Heart left ventricle (tissue), 16 donors: Measurements from ENCODE around the gene FAR2. TPM values are rescaled to one million over a fixed set of nuclear protein-coding genes. Genes with fewer than 3 reads are reported as not detected.

ENCODE experiments used
- ATAC-seq, 4 donors: fragments of 200-7000 bp; cut with Tn5 transposase; one replicate each; pipeline ENCODE4 v1.9.1; 2020 to 2022; ENCODE audit warnings: moderate library complexity in 4 of 4, mild to moderate bottlenecking in 3 of 4, moderate number of reproducible peaks in 1 of 4
- DNase-seq, 5 donors: peaks; one replicate each; pipeline ENCODE4 v3.0.0-alpha.2; 2020
- H3K27ac ChIP-seq, 12 donors: fragments of 200-600 bp; sonication (generic) in 4 of 12; one replicate each; pipeline versions ENCODE4 v1.5.0 to v1.8.0; 2016 to 2022; ENCODE audit warnings: mild to moderate bottlenecking in 2 of 12
- H3K27me3 ChIP-seq, 9 donors: fragments of 200-600 bp; sonication (generic) in 2 of 9; one replicate each; pipeline versions ENCODE4 v1.5.1 to v1.8.0; 2016 to 2022; ENCODE audit warnings: mild to moderate bottlenecking in 3 of 9
- H3K36me3 ChIP-seq, 9 donors: fragments of 200-600 bp; sonication (generic) in 2 of 9; one replicate each; pipeline versions ENCODE4 v1.5.0 to v1.8.0; 2018 to 2022; ENCODE audit warnings: mild to moderate bottlenecking in 2 of 9
- H3K4me1 ChIP-seq, 12 donors: fragments of 200-600 bp; sonication (generic) in 4 of 12; one replicate each; pipeline versions ENCODE4 v1.5.0 to v1.8.0; 2016 to 2022; ENCODE audit warnings: mild to moderate bottlenecking in 3 of 12
- H3K4me3 ChIP-seq, 12 donors: fragments of 200-600 bp; sonication (generic) in 4 of 12; one replicate each; pipeline versions ENCODE4 v1.5.0 to v1.8.0; 2017 to 2022; ENCODE audit warnings: mild to moderate bottlenecking in 9 of 12, moderate library complexity in 4 of 12
- H3K9me3 ChIP-seq, 12 donors: fragments of 200-600 bp; sonication (generic) in 4 of 12; one replicate each; pipeline versions ENCODE4 v1.5.0 to v1.8.0; 2016 to 2022; ENCODE audit warnings: mild to moderate bottlenecking in 1 of 12
- POLR2A ChIP-seq, 2 donors: fragments of 450-650 bp; IDR thresholded peaks; one replicate each; pipeline ENCODE4 v1.6.1; 2017; ENCODE audit warnings: antibody characterized with exemption in 2 of 2, mild to moderate bottlenecking in 2 of 2, moderate library complexity in 2 of 2
- WGBS, 4 donors: extraction: QIAGEN DNeasy Blood & Tissue Kit in 2 of 4; methylation state at CpG; one replicate each; pipeline versions ENCODE4 v1.1.5 to v1.1.7; 2013 to 2018; 5-methylcytosine and 5-hydroxymethylcytosine counted together
- intact Hi-C, 10 donors: fragments of 100-400 bp; cut with DNase I; formaldehyde crosslinking; loops; one replicate each; pipeline versions ENCODE4 v1.11.1 to v1.14.2; 2022
- polyA plus RNA-seq, 2 donors: library from polyadenylated mRNA; stranded (reverse); fragments of 200-250 nt; gene quantifications; one replicate each; pipeline ENCODE4 v1.2.3, GENCODE V29; 2013
- total RNA-seq, 9 donors: library from RNA; depleted of rRNA in 2 of 9; stranded (reverse); fragments of >200 nt in 2 of 9; fragmentation: NEBNext Ultra II Directional in 3 of 9; extraction: Animal tissue kit (Norgen Biotek cat#: 25700) in 3 of 9; gene quantifications; one replicate each; pipeline versions ENCODE4 v1.1.0 to v1.2.4, GENCODE V29; 2016 to 2023
- TF ChIP-seq, protein P1 (sequence below), 12 donors: fragments of 200-600 bp; sonication (generic) in 4 of 12; IDR thresholded peaks; one replicate each; pipeline versions ENCODE4 v1.5.0 to v1.8.0; 2018 to 2022; ENCODE audit warnings: antibody characterized with exemption in 12 of 12, mild to moderate bottlenecking in 5 of 12
- donor health status: ischemic (EF 13 %, LVEDD 7.1; RV severe dilation, severe dysfunction).
- donor health status: healthy with polysubstance abuse.
- donor health status: DM: no; HTN: yes; CAD: no.
- donor health status: DM: no; HTN: no; CAD: no.
- donor health status: ischemic (EF 25% LVEDD 6.9; RV normal size, moderate dysfunction).
- donor health status: ischemic (EF 25% LVEDD 5.7; RV mildly dilated, moderate dysfunction).
- donor health status: healthy.
- donor health status: DM: yes; HTN: yes; CAD: no.
- donor health status: ischemic (EF 35%, LVEDD 5.7; RV mildly dilated, moderate dysfunction).
- donor health status: nonischemic (EF 11% LVEDD 7.7; RV severe dilation, severe dysfunction).
- donor health status: DM: yes; HTN: yes; CAD: no.
- donor health status: PGD.
- donor health status: ischemic (EF 29% LVEDD 5.4; RV normal size, mild dysfunction).
- donor health status: nonischemic (EF 23%, LVEDD 6.1; RV moderate dilation, normal function).

Gene FAR2
- total and polyA plus RNA-seq, 11 donors = 1.1 to 11.6 (median 3.0) TPM

- peak; percentile 23 to 62 (median 34) for ATAC-seq
- H3K27ac ChIP-seq = peak overlapping the region in 6 of 12 donors; percentile 29 to 81 (median 58)
- TF ChIP-seq, protein P1, sequence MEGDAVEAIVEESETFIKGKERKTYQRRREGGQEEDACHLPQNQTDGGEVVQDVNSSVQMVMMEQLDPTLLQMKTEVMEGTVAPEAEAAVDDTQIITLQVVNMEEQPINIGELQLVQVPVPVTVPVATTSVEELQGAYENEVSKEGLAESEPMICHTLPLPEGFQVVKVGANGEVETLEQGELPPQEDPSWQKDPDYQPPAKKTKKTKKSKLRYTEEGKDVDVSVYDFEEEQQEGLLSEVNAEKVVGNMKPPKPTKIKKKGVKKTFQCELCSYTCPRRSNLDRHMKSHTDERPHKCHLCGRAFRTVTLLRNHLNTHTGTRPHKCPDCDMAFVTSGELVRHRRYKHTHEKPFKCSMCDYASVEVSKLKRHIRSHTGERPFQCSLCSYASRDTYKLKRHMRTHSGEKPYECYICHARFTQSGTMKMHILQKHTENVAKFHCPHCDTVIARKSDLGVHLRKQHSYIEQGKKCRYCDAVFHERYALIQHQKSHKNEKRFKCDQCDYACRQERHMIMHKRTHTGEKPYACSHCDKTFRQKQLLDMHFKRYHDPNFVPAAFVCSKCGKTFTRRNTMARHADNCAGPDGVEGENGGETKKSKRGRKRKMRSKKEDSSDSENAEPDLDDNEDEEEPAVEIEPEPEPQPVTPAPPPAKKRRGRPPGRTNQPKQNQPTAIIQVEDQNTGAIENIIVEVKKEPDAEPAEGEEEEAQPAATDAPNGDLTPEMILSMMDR (IDR thresholded peaks at IDR 0.05) = no peak
- TF ChIP-seq POLR2A (IDR thresholded peaks at IDR 0.05) = no peak
These were observed 93.9 kb downstream of the FAR2 start for GRCh38 chr12:29242921-29243431.

GRCh38 chr12:29244159-29244765, 95.2 kb downstream of the FAR2 start:
- ATAC-seq (no peak), DNase-seq (no peak)
- no peaks in the 10 kb centered on the region for H3K27me3 ChIP-seq
- no peak overlapping the region for H3K4me3 ChIP-seq
- intact Hi-C loops = no loop called here
- no peak overlapping the region for H3K27ac ChIP-seq
- peaks cover 0 to 32% (median 17%) of the 10 kb centered on the region in 12 donors for H3K4me1 ChIP-seq
- TF ChIP-seq POLR2A (IDR thresholded peaks at IDR 0.05) = no peak
- TF ChIP-seq, protein P1 (IDR thresholded peaks at IDR 0.05) = no peak
- no peaks in the 10 kb centered on the region for H3K36me3 ChIP-seq
- no peaks in the 10 kb centered on the region for H3K9me3 ChIP-seq
- WGBS, 4 donors = 92 to 96% (median 93%) methylated on average over 3 of the region's 3 CpGs

More at GRCh38 chr12:29242921-29243431, 93.9 kb downstream of the FAR2 start:
- H3K27me3 ChIP-seq = no peaks in the 10 kb centered on the region
- H3K9me3 ChIP-seq = no peaks in the 10 kb centered on the region
- 49 to 85% (median 72%) methylated on average over 4 of the region's 4 CpGs for WGBS, 4 donors
- no peaks in the 10 kb centered on the region for H3K36me3 ChIP-seq
- peaks cover 0 to 32% (median 17%) of the 10 kb centered on the region in 12 donors for H3K4me1 ChIP-seq
- H3K4me3 ChIP-seq = no peak overlapping the region
- intact Hi-C loops = no loop called here
- DNase-seq = no peak

DNA sequence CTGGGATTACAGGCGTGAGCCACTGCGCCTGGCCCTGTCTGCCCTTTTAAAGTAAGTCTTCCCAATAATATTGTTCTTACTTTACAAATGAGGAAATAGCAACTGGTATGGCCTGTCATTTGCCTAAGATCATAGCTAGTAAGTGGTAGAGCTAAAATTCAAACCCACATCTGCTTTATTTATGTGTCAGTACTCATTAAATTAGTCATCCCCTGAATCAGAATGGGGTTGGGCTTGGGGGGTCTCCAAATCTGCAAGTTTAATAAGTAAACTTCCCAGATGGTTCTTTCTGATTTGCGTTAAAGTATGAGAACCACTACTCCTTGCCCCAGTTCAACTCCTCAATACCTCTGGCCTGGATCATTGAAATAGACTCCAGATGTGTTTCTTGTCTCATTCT, 96.2 kb downstream of the FAR2 start:
- Histone ChIP-seq H3K4me1 (peaks cover 0 to 32% (median 17%) of the 10 kb centered on the region in 12 donors), H3K4me3 (no peak overlapping the region), H3K27me3 (no peaks in the 10 kb centered on the region), H3K27ac (no peak overlapping the region), H3K36me3 (no peaks in the 10 kb centered on the region), H3K9me3 (no peaks in the 10 kb centered on the region)
- no peak for ATAC-seq
- no peak for DNase-seq
- no peak for TF ChIP-seq POLR2A (IDR thresholded peaks at IDR 0.05)
- TF ChIP-seq, protein P1 (IDR thresholded peaks at IDR 0.05) = no peak
- intact Hi-C loops = no loop called here
- WGBS, 4 donors = 97 to 100% (median 97%) methylated on average over 3 of the region's 3 CpGs

DNA sequence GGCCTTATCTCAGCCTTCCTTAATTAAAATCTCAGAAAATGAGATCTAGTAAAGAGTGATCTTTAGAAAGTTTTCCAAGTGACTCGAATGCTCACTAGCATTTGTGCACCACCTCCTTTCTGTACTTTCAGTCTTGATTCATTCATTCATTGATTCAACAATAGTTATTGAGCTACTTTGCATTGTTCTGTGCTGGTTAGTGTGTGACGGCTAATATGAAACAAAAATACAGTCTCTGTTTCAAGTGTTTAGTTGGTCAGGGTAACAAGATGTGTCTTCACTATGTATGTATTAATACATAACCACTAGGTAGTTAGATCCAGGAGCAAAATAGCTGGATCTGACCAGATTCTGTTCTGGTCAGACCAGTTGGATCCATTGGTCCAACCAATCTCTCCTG, 100.9 kb downstream of the FAR2 start:
- Histone ChIP-seq H3K27me3 (no peaks in the 10 kb centered on the region), H3K36me3 (no peaks in the 10 kb centered on the region), H3K4me1 (peaks cover 0 to 12% (median 0%) of the 10 kb centered on the region in 12 donors), H3K4me3 (no peak overlapping the region), H3K27ac (no peak overlapping the region), H3K9me3 (no peaks in the 10 kb centered on the region)
- intact Hi-C loops = no loop called here
- 90 to 95% (median 91%) methylated on average over 2 of the region's 2 CpGs for WGBS, 4 donors
- no peak for ATAC-seq
- no peak for DNase-seq
- TF ChIP-seq, protein P1 (IDR thresholded peaks at IDR 0.05) = no peak
- TF ChIP-seq POLR2A (IDR thresholded peaks at IDR 0.05) = no peak
